ENCODE results near the gene PPY. TPM values are rescaled to one million over a fixed set of nuclear protein-coding genes. Genes with fewer than 3 reads are reported as not detected.
"Not testable (repeated sequence)": the region's sequence is repeated elsewhere in the genome, so short reads cannot be mapped to it uniquely, and the experiment has no call there.

The PPY gene
- total RNA-seq, 2 donors from 2014 or later = 0.49 TPM; not detected in 1

DNA sequence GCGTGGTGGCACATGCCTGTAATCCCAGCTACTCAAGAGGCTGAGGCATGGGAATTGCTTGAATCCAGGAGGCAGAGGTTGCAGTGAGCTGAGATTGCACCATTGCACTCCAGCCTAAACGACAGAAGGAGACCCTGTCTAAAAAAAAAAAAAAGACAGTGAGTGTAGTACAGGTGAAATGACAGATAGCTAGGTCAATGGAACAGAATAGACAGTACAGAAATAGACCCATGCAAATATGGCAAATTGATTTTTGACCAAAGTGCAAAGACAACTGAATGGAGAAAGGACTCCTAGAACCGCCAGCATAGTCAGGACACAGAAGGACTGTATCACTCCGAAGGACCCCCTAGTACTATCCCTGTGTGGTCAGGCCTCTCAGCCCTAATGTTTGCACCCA is 28.1 kb upstream of the PPY start:
- intact Hi-C loops (cut with DNase I) = no loop called here
- TF ChIP-seq CTCF (IDR thresholded peaks at IDR 0.05) = no peak

GRCh38 chr17:43967251-43967875 is 25.1 kb upstream of the PPY start:
- intact Hi-C loops (cut with DNase I) = no loop called here
- no peaks in the 10 kb centered on the region for H3K27me3 ChIP-seq
- no peak for DNase-seq
- TF ChIP-seq CTCF (IDR thresholded peaks at IDR 0.05) = no peak
- H3K4me3 ChIP-seq = no peak overlapping the region
- no peaks in the 10 kb centered on the region for H3K36me3 ChIP-seq
- H3K9me3 ChIP-seq = no peaks in the 10 kb centered on the region
- no peak overlapping the region for H3K9ac ChIP-seq (ENCODE audit: low read depth in 2 of 2, low read length in 2 of 2)
- no peak overlapping the region for H3K27ac ChIP-seq
- H3K4me1 ChIP-seq = no peaks in the 10 kb centered on the region

More for the DNA sequence above, 28.1 kb upstream of the PPY start:
- no peaks in the 10 kb centered on the region for H3K9me3 ChIP-seq
- H3K36me3 ChIP-seq = no peaks in the 10 kb centered on the region
- no peak overlapping the region for H3K9ac ChIP-seq (ENCODE audit: low read depth in 2 of 2, low read length in 2 of 2)
- no peaks in the 10 kb centered on the region for H3K27me3 ChIP-seq
- no peak overlapping the region for H3K27ac ChIP-seq
- no peak overlapping the region for H3K4me3 ChIP-seq
- no peak for DNase-seq
- no peaks in the 10 kb centered on the region for H3K4me1 ChIP-seq

GRCh38 chr17:43966276-43966675 is 24.0 kb upstream of the PPY start:
- Histone ChIP-seq H3K36me3 (no peaks in the 10 kb centered on the region), H3K27me3 (no peaks in the 10 kb centered on the region), H3K27ac (no peak overlapping the region), H3K9me3 (no peaks in the 10 kb centered on the region), H3K4me1 (no peaks in the 10 kb centered on the region), H3K4me3 (no peak overlapping the region), H3K9ac (ENCODE audit: low read depth in 2 of 2, low read length in 2 of 2) (no peak overlapping the region)
- no peak for DNase-seq
- intact Hi-C loops (cut with DNase I) = no loop called here
- TF ChIP-seq CTCF (IDR thresholded peaks at IDR 0.05) = no peak

DNA sequence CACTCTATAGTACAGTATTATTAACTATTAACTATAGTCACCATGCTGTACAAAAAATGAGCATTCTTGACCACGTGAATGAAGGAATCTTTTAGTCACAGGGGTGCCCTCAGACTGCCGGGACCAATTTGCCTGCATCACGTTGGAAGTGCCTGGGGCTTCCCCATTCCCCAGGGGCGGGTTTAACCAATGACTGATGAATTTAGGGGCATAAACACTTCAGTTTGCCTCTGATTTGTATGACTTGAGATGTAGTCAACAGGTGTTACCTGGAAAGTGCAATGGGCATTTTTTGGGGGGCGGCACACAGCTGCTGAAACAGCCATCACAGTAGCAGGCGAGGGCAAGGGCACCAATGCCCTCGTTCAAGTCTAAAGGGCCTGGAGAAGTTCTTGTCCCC is 20.2 kb upstream of the PPY start:
- no peak overlapping the region for H3K27ac ChIP-seq
- H3K4me1 ChIP-seq = no peaks in the 10 kb centered on the region
- no peak overlapping the region for H3K4me3 ChIP-seq
- H3K9me3 ChIP-seq = no peaks in the 10 kb centered on the region
- intact Hi-C loops (cut with DNase I) = no loop called here
- DNase-seq = no peak
- H3K36me3 ChIP-seq = no peaks in the 10 kb centered on the region
- no peak for TF ChIP-seq CTCF (IDR thresholded peaks at IDR 0.05)
- H3K27me3 ChIP-seq = no peaks in the 10 kb centered on the region
- no peak overlapping the region for H3K9ac ChIP-seq (ENCODE audit: low read depth in 2 of 2, low read length in 2 of 2)

- Histone ChIP-seq H3K27me3 (no peaks in the 10 kb centered on the region), H3K4me1 (no peaks in the 10 kb centered on the region), H3K27ac (no peak overlapping the region), H3K4me3 (no peak overlapping the region), H3K9me3 (no peaks in the 10 kb centered on the region), H3K36me3 (no peaks in the 10 kb centered on the region), H3K9ac (ENCODE audit: low read depth in 2 of 2, low read length in 2 of 2) (no peak overlapping the region)
- no peak for TF ChIP-seq CTCF (IDR thresholded peaks at IDR 0.05)
- intact Hi-C loops (cut with DNase I) = no loop called here
- no peak for DNase-seq
Measured at GRCh38 chr17:43961954-43962353, 19.7 kb upstream of the PPY start.

DNA sequence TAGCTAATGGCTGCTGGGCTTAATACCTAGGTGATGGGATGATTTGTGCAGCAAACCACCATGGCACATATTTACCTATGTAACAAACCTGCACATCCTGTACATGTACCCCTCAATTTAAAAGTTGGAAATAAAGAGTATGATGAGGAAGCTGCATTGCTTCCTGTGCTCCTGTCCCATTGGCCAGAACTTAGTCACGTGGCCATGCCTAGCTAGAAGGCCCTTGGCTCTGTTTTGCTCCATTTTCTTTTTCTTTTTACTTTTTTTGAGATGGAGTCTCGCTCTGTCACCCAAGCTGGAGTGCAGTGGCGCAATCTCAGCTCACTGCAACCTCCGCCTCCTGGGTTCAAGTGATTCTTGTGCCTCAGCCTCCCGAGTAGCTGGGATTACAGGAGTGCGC is 19.0 kb upstream of the PPY start:
- intact Hi-C loops (cut with DNase I); H3K27ac ChIP-seq; H3K4me1 ChIP-seq; H3K4me3 ChIP-seq; DNase-seq; H3K9me3 ChIP-seq; H3K36me3 ChIP-seq; H3K27me3 ChIP-seq; H3K9ac ChIP-seq (ENCODE audit: low read depth in 2 of 2, low read length in 2 of 2): not testable (repeated sequence)

Measured in colonic mucosa (tissue), 4 donors.